Measurements from ENCODE around the gene ZBTB11. TPM values are rescaled to one million over a fixed set of nuclear protein-coding genes. Genes with fewer than 3 reads are reported as not detected.

ZBTB11 gene
- polyA plus RNA-seq, 1 of the 3 experiments (the other 2 are of a cell fraction), result 4.9 TPM

DNA sequence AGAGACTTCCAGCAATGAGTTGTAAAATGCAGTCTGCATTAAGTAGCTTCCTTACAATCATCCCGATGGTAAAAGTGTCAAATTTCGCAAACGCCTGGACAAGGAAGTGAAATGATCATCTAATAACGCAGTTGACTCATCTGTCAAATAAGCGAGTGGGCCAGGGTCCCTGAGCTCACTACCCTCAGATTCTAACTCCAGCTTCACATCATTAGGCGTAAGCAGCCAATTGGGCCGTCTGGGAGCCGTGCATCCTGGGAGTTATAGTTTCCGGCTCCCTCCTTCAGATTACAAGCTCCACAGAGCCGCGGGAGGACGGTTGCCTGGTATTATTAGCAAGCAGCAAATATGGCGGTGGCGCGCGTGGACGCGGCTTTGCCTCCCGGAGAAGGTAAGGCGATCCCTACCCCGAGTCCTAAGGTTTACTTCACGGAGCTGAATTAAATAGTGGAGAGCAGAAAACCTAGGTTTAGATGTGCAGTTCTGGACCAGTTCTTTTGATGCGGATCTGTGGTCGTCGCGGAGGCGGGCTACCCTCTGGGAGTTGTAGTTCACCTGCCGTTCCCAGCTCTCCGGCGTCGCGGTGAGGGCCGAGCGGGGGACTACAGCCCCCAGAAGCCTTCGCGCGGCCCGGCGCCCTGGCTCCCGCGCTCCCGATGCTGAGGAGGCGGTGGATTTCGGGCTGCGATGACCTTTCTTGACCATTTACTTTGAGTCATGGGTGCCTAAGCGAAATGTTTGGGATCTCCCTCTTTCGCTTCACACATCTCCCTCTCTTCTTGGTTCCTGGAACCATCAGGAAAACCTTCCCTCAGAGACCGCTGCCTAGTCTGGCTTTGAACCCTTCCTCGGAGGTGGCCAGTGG, 47.6 kb upstream of the ZBTB11 start, which contains the start of gene CEP97:
CEP97 (plus strand) TSS at position 286 of the 865 bp plus-strand sequence; CDS start at position 349, 63 bp downstream.
- peak within 1 kb of the TSS; percentile 94 for H3K4me2 ChIP-seq
- peak within 1 kb of the TSS; percentile 68 to 92 for H3K27ac ChIP-seq (ENCODE audit: low read depth in 2 of 2, low read length in 1 of 2)
- H3K36me3 ChIP-seq (replicated peaks in 1 of 2; ENCODE audit: control insufficient read depth in 1 of 2, insufficient read depth in 2 of 2, low read length in 1 of 2), result peaks cover 9 to 14% of the 10 kb centered on the region in 2 experiments
- CTCF ChIA-PET, result interaction anchor here (1.1 to 1.8 kb wide), 3 partner anchors 15 to 84 kb away, joined by 3 to 7 read pairs (median 6); partner anchors contain the start of gene NXPE3
- peaks cover 9% of the 10 kb centered on the region for H3F3A ChIP-seq (replicated peaks; ENCODE audit: insufficient read depth)
- WGBS (ENCODE audit: low lambda C conversion rate), result 2% methylated on average over 41 of the region's 49 CpGs
- no peaks in the 10 kb centered on the region for H3K27me3 ChIP-seq (ENCODE audit: insufficient read depth)
- no peaks in the 10 kb centered on the region for H3K9me2 ChIP-seq
- H3K4me3 ChIP-seq (ENCODE audit: low read depth in 2 of 2, low read length in 1 of 2), result peak within 1 kb of the TSS; percentile 86 to 99
- no peaks in the 10 kb centered on the region; the same call in 1 of the 2 replicates for H3K9me3 ChIP-seq
- POLR2A ChIA-PET, result interaction anchor here (0.8 to 1.5 kb wide), 6 partner anchors 8 to 55 kb away, joined by 3 to 13 read pairs (median 5); partner anchors contain the start of genes NXPE3, RPL24 and ZBTB11
- no peaks in the 10 kb centered on the region for H4K20me1 ChIP-seq (ENCODE audit: insufficient read depth)
- peak within 1 kb of the TSS; percentile 95 for H2AFZ ChIP-seq (ENCODE audit: low read depth)
- H3K4me1 ChIP-seq (ENCODE audit: control insufficient read depth in 1 of 2, insufficient read depth in 2 of 2, low read depth in 1 of 2, low read length in 1 of 2), result peaks cover 3 to 4% of the 10 kb centered on the region in 2 experiments; a peak in 3 of 4 replicates
- peak within 1 kb of the TSS; percentile 96 for H3K9ac ChIP-seq
- peaks cover 39% of the 10 kb centered on the region for H3K79me2 ChIP-seq (ENCODE audit: insufficient read depth)
- DNase-seq, result peak; percentile 87
- TF ChIP-seq, protein P1, sequence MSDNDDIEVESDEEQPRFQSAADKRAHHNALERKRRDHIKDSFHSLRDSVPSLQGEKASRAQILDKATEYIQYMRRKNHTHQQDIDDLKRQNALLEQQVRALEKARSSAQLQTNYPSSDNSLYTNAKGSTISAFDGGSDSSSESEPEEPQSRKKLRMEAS (IDR thresholded peaks at IDR 0.05; ENCODE audit: low read depth), result 0 out of 2 replicates have a peak, but pooled peaks have one; percentile 29
- TF ChIP-seq USF1 (IDR thresholded peaks at IDR 0.05; ENCODE audit: borderline replicate concordance, low read depth) (no peak), GATA2 (CRISPR knock-in tag; IDR thresholded peaks at IDR 0.05) (no peak), PBX3 (IDR thresholded peaks at IDR 0.05) (no peak), SIN3A (IDR thresholded peaks at IDR 0.05; ENCODE audit: borderline replicate concordance, low read depth, low read length) (0 out of 2 replicates have a peak, but pooled peaks have one; percentile 33), MXI1 (IDR thresholded peaks at IDR 0.05; ENCODE audit: low read depth, low read length) (peak; percentile 46; the same call in 1 of the 2 replicates), SMC3 (IDR thresholded peaks at IDR 0.05; ENCODE audit: low read depth, low read length) (no peak), NRF1 (IDR thresholded peaks at IDR 0.05; ENCODE audit: low read depth, low read length) (0 out of 2 replicates have a peak, but pooled peaks have one; percentile 7), TEAD4 (IDR thresholded peaks at IDR 0.05; ENCODE audit: borderline replicate concordance, insufficient read depth) (no peak), POLR2AphosphoS5 (IDR thresholded peaks at IDR 0.05; ENCODE audit: low read depth, low read length) (peak; percentile 34), CHD2 (IDR thresholded peaks at IDR 0.05; ENCODE audit: low read length, partially characterized antibody) (peak; percentile 52), NFIC (IDR thresholded peaks at IDR 0.05; ENCODE audit: borderline replicate concordance) (no peak), ELF1 (IDR thresholded peaks at IDR 0.05) (peak; percentile 56), REST (IDR thresholded peaks at IDR 0.05; ENCODE audit: low read depth, low read length) (no peak), MEF2A (IDR thresholded peaks at IDR 0.05; ENCODE audit: borderline replicate concordance, low read depth) (no peak), CTCF (IDR thresholded peaks at IDR 0.05) (no peak), EP300 (IDR thresholded peaks at IDR 0.05; ENCODE audit: borderline replicate concordance in 1 of 2, low read depth in 1 of 2, low read length in 1 of 2) (no peak; a peak in 1 of 4 replicates), RFX5 (IDR thresholded peaks at IDR 0.05; ENCODE audit: low read length) (no peak)
- TF ChIP-seq, protein P2, sequence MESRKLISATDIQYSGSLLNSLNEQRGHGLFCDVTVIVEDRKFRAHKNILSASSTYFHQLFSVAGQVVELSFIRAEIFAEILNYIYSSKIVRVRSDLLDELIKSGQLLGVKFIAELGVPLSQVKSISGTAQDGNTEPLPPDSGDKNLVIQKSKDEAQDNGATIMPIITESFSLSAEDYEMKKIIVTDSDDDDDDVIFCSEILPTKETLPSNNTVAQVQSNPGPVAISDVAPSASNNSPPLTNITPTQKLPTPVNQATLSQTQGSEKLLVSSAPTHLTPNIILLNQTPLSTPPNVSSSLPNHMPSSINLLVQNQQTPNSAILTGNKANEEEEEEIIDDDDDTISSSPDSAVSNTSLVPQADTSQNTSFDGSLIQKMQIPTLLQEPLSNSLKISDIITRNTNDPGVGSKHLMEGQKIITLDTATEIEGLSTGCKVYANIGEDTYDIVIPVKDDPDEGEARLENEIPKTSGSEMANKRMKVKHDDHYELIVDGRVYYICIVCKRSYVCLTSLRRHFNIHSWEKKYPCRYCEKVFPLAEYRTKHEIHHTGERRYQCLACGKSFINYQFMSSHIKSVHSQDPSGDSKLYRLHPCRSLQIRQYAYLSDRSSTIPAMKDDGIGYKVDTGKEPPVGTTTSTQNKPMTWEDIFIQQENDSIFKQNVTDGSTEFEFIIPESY (IDR thresholded peaks at IDR 0.05; ENCODE audit: borderline replicate concordance, low read depth), result no peak
- TF ChIP-seq, protein P3, sequence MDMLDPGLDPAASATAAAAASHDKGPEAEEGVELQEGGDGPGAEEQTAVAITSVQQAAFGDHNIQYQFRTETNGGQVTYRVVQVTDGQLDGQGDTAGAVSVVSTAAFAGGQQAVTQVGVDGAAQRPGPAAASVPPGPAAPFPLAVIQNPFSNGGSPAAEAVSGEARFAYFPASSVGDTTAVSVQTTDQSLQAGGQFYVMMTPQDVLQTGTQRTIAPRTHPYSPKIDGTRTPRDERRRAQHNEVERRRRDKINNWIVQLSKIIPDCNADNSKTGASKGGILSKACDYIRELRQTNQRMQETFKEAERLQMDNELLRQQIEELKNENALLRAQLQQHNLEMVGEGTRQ (IDR thresholded peaks at IDR 0.05; ENCODE audit: borderline replicate concordance, low read depth, low read length), result no peak
